DMS 273 (cell line): ENCODE data around the gene FLNB.

Experiments used
- DNase-seq: peaks from one replicate; lab custom pipeline; 2025; ENCODE audit not compliant: unreplicated experiment; lab: John Stamatoyannopoulos, UW

Gene FLNB

DNA sequence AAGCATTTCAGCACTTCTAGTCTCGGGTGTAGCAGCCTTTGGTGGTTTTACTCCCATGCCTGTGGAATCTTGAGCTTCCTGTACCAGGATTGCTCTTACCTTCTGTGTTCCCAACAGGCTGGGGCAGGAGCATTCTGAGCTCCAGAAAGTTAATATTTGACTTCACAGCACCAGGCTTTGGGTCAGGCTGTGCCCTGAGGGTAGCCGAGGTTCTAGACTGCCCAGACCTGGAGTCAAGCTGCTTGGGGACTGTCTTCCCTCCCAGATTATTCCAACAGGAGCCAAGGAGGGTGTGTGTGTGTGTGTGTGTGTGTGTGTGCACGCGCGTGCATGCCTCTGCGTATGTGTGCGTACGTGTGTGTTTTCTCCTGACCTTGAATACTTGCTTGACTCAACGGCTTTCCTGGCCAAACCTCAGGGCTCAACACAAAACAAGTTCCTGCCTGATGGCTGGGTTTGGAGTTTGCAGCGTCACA lies 94.8 kb downstream of the FLNB start:
- DNase-seq: no peak

DNA sequence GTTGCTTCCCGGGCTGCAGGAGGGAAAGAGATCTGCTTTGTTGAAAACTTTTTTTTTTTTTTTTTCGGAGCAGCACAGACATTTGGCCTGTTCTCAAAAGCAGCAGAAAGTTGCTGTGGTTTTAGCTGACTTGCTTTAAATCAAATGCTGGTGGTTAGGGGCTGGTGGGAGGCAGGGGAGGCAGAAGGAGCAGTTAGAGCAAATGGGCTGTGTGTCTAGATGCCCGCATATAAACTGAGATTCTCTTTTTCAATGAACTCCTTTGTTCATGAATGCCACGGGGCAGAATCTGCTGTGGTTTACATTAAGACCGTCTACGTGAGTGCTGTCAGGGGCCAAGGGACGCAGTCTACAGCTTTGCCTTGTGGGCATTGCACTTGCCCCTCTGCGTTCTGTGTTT lies 95.9 kb downstream of the FLNB start:
- no peak for DNase-seq

DNA sequence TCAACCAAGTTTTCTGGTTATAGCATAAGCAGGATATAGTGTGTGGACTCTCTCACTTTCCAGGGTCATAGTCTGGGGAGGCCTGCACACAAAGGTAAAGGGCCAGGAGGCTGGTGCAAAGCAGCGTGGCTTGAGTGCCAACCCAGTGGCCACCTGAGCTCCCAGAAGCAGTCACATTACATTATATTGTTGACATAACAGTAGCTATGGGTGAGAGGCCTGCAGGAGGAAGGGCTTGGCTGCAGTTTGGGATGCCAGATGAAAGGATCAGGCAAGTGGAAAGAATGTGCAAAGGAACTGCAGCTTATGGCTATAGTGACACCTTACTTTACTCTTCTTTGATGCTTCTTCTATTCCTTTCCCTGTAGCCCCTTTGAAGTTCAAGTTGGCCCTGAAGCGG lies 96.5 kb downstream of the FLNB start:
- no peak for DNase-seq

DNA sequence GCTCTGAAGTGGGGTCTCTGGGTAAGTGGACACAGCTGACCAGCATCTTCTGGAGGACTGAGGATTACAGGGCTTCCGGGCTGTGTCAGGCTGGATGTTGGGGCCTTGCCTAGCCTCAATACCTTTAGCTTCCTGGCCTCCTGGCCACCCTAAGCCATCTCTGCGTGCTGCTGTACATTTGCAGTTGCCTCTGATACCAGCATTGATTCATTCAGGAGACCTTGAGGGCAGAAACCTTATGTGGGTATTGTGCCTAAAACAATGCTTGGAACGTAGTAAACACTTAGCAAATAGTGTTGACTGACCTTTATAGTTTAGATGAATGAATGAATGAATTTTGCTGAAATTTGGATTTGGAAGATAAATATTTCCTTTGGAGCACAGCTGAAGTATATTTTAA lies 97.0 kb downstream of the FLNB start:
- DNase-seq: no peak

DNA sequence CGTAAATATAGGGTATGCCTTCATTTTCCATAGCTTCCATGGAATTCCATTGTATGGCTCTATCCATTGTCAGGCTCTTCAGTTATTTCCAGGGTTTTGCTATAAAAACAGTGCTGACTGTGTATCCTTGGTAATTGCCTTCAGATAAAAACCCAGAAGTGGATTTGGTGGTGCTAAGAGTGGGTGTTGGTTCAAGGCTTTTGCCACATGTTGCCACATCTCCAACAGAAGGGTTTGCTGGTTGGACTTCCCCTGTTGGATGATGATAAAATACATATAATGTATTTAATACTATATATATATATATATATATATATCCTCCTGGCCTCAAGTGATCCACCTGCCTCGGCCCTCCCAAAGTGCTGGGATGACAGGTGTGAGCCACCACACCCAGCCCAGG lies 97.8 kb downstream of the FLNB start:
- DNase-seq: no peak

DNA sequence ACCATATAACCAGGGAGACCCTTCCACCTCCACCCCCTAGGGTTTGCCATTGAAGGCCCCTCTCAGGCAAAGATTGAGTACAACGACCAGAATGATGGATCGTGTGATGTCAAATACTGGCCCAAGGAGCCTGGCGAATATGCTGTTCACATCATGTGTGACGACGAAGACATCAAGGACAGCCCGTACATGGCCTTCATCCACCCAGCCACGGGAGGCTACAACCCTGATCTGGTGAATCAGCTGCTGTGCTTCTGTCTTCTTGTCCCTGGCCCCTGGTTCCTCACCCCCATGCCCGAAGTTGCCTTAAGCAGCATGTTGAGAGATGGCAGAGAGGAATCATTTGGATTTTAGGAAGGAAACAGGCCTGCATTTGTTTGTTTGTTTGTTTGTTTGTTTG lies 98.4 kb downstream of the FLNB start:
- DNase-seq: no peak

DNA sequence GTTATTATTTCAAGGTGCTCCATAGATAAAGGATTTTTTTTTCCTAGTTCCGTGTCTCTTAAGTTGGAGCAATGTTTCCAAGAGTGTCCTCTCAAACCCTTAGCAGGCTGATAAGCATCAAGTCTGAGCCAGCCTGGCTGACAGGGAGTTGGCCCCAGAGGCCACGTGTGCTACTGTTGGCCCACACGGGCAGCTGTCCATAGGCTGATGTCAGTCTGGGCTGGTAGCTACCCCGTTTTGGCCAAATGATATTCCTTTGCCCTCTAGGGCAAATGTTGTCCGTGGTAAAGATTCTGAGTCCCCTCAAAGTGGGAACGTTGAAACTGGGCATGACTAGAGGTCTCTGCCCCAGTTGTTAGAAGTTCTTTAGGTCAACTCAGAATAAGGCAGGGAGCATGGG lies 99.4 kb downstream of the FLNB start:
- no peak for DNase-seq

DNA sequence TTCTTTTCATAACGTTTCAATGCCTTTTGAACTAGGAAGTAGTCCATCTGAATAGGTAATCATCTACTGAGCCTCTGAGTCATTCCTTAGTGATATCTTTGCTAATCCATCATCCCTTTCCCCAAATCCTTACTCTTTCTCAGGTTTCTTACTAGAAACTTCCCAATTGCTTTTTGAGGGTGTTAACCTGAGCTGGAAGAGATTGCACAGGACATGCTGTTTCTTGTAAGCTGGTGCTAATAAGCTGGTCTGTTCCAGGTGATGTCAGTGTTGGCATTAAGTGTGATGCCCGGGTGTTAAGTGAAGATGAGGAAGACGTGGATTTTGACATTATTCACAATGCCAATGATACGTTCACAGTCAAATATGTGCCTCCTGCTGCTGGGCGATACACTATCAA lies 101.5 kb downstream of the FLNB start:
- DNase-seq: no peak

DNA sequence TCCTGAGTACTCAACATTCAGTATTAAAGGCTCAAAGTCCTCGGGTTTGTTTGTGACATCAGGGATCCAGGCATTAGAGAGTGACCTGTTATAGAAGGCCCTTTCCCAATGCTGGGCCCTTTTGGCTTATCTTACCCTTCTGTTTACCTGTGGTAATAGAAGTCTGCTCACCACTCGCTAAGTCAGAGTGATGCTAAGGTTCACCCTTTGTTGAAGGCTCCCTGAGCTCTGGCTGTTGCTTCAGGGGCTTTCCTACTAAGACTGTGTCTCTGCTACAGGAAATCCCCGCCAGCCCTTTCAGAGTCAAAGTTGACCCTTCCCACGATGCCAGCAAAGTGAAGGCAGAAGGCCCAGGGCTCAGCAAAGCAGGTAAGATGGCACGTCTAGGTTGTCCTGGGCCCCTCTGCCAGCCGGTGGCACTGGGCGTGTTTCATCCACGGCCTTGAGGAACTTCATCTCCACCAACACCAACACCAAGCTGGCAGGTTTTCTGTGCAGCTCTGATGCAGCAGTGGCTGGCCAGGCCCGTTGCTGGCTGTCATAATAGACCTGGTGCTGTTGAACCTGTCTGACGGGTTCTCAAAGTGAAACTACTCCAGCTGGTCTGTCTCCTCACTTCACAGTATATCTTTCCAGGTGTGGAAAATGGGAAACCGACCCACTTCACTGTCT lies 103.4 kb downstream of the FLNB start:
- no peak for DNase-seq

DNA sequence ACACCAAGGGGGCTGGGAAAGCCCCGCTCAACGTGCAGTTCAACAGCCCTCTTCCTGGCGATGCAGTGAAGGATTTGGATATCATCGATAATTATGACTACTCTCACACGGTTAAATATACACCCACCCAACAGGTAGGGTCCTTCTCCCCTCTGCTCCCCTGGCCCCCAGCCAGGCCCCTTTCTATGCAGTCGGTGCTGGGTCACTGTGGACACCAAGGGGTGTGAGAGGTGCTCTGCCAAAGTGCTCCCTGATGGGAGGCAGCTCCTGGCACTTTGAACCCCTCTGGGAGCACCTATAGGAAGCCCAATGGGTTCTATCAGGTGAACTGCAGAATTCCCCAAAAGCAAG lies 103.9 kb downstream of the FLNB start:
- DNase-seq: no peak

DNA sequence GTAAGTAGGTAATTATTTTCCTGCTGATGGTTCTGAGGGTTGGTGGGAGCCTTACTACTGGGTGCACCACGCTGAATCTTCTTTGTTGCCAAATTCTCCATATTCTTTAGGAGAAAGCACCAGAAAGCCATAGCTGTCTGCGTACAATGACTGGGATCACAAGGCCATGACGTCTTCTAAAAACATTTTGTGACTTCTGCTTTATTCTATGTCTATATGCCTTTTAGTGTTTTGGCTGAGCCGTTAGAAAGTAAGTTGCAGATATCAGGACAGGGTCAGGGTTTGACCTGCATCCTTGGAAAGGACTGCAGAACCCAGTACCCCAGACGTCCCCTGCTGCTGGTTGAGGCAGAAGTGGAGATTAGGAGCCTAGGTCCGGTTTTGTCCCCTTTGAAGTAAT lies 107.0 kb downstream of the FLNB start:
- DNase-seq: no peak

DNA sequence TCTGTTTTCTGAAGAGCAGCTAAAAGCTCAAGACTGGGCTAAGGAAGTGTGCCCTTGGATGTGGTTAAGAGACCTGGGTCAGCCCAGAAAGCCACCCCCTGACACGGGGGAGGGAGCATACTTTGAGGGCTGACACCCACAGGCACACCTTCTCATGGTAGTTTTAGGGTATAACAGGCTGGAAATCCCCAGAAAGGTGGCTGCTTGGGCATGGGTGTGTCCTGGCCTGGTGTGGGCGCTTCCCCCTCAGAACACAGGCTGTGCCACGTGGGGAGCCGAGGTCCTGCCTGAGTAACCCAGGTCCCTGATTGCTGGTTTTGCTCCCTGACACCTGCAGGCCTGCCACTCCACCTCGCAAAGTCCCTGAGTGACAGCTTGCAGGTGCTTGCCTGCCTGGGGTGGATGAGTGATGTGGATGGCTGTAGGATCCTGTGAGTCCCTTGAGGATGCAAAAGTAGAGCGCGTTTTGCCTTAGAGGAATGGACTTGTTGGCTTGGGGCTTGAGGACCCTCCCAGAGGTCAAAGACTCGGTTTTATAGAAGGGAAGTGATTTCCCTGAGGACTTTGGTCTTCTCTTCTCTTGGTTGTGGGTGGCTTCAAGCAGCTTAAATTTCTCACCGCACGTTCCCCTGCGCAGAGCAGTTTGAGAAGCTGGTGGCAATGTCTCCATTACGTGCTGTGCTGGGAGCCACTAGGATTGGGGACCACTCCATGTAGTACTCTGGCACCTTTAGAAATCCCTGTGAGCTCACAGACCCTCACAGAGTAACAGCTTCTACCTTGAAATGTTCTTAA lies 108.1 kb downstream of the FLNB start:
- DNase-seq: no peak

DNA sequence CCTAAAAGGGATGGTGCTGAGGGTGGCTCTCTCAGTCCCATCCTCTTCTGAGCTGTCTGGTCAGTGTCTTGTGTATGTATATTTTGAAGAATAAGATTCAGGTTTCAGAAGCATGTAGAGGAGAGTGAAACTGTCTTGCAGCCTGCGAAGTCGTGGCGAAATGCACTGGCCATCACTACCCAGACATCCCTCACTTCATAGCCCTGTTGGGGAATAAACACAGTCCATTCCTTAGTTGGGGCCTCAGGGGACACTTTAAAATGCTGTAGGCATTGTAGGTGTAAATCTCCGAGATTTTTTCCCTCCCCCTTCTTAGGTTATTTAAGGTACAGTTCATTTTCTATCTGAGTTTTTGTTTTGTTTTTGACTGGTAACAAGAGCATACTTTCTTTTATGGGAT lies 108.8 kb downstream of the FLNB start:
- no peak for DNase-seq

DNA sequence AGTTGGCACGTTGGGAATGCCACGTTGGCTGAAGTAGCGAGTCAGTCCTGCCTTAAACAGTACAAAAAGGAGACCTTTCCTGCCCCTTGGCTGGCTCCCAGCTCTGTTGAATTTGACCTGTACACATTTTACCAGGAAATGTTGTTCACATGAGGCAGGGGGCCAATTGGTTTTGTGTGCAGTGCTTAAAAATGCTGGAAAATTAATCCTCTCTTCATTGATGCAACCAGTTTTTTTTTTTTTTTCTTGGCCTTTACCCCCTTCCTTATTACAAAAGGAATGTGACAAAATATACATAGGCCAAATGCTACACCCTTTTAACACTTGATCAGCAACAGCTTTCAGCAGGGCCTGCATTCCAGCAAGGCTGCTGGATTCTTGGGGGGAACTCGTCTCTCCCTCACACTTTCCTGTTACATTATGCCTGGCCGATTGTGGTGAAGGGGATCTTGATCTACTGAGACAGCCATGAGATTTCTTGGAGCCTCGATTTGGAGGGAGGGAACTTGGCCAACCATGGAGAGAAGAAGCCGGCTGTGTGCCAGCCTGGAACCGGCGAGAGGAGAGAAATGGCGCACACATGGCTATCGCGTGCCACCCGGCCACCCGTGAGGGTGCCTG lies 109.4 kb downstream of the FLNB start:
- peak; percentile 36 for DNase-seq

DNA sequence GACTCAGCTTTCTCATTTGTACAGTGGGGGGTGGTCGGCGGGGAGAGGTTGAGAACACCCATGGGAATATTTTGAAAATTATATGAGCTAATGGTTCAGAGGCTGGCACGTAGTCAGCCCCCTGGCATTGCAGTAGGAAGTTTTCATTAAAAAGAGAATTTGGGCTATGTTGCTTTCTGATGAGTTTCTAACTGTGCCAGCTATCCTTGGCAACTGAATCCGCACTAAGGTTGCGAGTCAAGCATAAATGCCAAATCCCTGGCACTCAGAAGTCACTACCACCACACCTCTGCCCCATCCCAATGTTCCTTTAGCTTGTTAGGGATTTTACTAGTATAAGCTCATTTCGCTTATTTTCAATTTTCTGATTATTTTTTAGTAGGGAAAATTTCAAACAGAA lies 111.0 kb downstream of the FLNB start:
- no peak for DNase-seq

DNA sequence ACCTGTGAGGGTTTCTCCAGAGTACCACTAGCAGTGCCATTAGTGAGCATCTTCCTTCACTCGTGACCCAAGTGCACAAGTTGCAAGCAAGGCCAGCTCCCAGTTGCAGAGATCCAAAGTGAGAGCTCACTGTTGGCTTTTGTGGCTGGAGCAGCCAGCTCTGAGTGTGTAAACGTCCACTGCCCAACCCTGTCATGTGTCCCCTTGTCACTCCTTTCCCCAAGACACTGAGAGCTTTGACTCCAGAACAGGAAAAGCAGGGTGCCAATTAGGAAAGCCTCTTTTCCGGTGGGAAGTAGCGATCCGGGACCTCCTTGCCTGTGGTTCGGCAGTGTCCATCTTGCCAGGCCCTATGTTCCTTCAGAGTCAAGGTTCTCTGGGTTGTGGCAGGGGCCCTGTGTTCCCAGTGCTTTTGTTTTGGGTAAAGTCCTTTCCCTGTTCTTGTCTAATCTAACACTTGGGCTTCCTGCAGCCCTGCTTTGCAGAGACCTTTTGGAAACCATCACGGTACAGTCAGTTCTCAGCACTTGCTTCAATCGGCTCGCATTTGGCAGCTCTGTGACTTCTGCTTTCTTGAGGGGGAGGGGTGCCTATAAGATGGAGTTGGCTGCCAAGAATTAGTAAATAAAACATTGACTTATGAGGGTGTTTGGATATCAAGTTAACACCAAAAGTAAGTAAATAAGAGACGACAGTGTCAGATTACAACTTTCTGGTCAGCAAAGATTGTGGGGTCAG lies 112.0 kb downstream of the FLNB start:
- DNase-seq: no peak

DNA sequence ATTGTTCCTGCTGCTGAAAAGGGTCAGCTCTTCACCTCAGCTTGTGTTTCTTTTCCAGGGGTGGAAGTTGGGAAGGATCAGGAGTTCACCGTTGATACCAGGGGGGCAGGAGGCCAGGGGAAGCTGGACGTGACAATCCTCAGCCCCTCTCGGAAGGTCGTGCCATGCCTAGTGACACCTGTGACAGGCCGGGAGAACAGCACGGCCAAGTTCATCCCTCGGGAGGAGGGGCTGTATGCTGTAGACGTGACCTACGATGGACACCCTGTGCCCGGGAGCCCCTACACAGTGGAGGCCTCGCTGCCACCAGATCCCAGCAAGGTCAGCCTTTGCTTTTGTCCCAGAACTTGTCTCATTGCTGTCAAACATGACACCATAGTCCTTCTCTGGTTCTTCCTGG lies 113.0 kb downstream of the FLNB start:
- no peak for DNase-seq

DNA sequence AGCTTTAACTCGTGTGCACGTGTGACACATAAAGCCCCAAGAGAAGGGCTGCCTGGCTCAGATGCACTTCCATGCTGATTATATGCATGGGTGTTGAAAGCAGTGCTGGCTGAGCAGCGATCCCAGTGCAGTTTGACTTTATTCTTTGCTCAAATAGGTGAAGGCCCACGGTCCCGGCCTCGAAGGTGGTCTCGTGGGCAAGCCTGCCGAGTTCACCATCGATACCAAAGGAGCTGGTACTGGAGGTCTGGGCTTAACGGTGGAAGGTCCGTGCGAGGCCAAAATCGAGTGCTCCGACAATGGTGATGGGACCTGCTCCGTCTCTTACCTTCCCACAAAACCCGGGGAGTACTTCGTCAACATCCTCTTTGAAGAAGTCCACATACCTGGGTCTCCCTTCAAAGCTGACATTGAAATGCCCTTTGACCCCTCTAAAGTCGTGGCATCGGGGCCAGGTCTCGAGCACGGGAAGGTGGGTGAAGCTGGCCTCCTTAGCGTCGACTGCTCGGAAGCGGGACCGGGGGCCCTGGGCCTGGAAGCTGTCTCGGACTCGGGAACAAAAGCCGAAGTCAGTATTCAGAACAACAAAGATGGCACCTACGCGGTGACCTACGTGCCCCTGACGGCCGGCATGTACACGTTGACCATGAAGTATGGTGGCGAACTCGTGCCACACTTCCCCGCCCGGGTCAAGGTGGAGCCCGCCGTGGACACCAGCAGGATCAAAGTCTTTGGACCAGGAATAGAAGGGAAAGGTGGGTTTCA lies 114.9 kb downstream of the FLNB start:
- no peak for DNase-seq

DNA sequence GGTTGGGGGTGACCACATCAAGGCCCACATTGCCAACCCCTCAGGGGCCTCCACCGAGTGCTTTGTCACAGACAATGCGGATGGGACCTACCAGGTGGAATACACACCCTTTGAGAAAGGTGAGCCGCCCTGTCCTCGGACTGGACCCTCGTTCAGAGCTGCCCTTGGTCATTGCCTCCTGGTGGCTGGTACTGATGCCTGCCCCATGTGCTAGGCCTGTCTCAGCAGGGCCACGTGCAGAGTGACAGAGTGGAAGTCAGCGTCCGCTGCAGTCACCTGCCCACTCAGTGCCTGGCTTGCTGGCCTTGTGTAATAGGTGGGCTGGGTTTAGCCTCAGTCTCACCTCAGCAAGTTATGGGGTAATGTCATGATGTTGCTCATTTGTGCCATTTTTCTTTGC lies 116.2 kb downstream of the FLNB start:
- no peak for DNase-seq

DNA sequence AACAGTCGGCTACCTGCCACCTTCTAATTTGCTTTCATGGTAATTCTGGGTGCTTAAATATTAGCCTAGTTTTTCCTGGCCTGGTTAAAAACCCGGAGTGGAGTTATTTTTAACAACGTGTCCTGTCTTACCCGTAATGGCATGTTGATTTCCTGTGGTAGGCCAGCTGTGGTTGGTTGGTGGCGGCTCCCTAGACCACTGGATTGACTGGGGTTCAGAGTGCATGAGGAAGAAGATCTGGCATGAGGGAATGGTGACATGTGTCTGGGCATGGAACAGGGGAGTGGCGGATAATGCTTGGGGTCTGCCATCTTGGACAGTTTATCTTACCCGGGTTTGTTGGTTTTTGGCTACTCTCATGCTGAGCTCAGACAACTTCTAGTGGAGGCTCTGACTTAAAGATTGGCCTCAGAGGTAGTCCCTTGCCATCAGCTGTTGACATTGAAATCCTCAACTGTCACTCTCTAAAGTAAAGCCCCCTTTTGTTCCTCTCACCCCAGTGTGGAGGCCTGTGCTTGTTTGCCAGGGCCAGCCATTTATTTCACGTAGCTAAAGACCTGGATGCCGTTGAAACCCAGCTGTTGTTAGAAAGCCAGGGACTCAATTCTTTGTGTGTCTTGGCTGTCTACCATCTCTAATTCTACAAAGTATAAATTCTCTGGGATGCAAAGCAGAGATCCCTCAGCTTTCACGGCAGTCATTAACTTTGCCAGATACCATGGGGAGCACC lies 121.0 kb downstream of the FLNB start:
- no peak for DNase-seq
